C4-2B (cell line): ENCODE data around the gene ZNF564.

Experiments
- CTCF ChIP-seq: fragments of 450-650 bp; conservative IDR thresholded peaks from 2 replicates; pipeline ENCODE4 v1.5.1; 2017; ENCODE audit warnings: mild to moderate bottlenecking
- ZFX ChIP-seq: fragments of 450-650 bp; IDR thresholded peaks from 2 replicates; pipeline ENCODE4 v1.6.1; 2017

- TF ChIP-seq CTCF (no peak), ZFX (no peak)
Measured at GRCh38 chr19:12485571-12485970, 65.7 kb downstream of the ZNF564 start.
